HepG2 (cell line): ENCODE data around the gene OSCP1. TPM values are rescaled to one million over a fixed set of nuclear protein-coding genes. Genes with fewer than 3 reads are reported as not detected.

Experiments used
- ARNT ChIP-seq: fragments of 450-650 bp; IDR thresholded peaks from 2 replicates; pipeline ENCODE4 v1.6.1; 2017
- BORCS8-MEF2B ChIP-seq: sonication (generic); formaldehyde crosslinking; IDR thresholded peaks from 2 replicates; pipeline ENCODE4 v1.8.0; 2022; ENCODE audit warnings: mild to moderate bottlenecking, missing genetic modification reagents
- GMEB1 ChIP-seq: sonication (generic); formaldehyde crosslinking; IDR thresholded peaks from 2 replicates; pipeline ENCODE4 v1.5.1; 2020; ENCODE audit warnings: missing genetic modification reagents, mild to moderate bottlenecking, borderline replicate concordance
- HBP1 ChIP-seq: IDR thresholded peaks from 2 replicates; pipeline ENCODE4 v1.6.1; 2016; ENCODE audit warnings: low read depth, control low read depth
- JARID2 ChIP-seq: sonication (generic); formaldehyde crosslinking; IDR thresholded peaks from 2 replicates; pipeline ENCODE4 v1.8.1; 2023; ENCODE audit warnings: missing genetic modification reagents, inconsistent platforms; ENCODE audit not compliant: insufficient replicate concordance
- SP5 ChIP-seq: IDR thresholded peaks from 2 replicates; pipeline ENCODE4 v1.6.1; 2016; ENCODE audit warnings: low read depth, borderline replicate concordance
- SRY ChIP-seq: sonication (generic); formaldehyde crosslinking; IDR thresholded peaks from 2 replicates; pipeline ENCODE4 v1.8.0; 2022; ENCODE audit warnings: mild to moderate bottlenecking, missing genetic modification reagents
- TIGD3 ChIP-seq: sonication (generic); formaldehyde crosslinking; IDR thresholded peaks from 2 replicates; pipeline ENCODE4 v1.5.1; 2020; ENCODE audit warnings: mild to moderate bottlenecking, missing genetic modification reagents, borderline replicate concordance
- ZBTB46 ChIP-seq: sonication (generic); formaldehyde crosslinking; IDR thresholded peaks from 2 replicates; pipeline ENCODE4 v1.4.0; 2020; ENCODE audit warnings: mild to moderate bottlenecking, missing genetic modification reagents, borderline replicate concordance
- ZBTB7B ChIP-seq: sonication (generic); formaldehyde crosslinking; IDR thresholded peaks from 2 replicates; pipeline ENCODE4 v1.4.0; 2020; ENCODE audit warnings: missing genetic modification reagents
- ZHX2 ChIP-seq, 2 experiments: sonication (generic) in 1 of 2; formaldehyde crosslinking in 1 of 2; IDR thresholded peaks; 2 replicates each; pipeline versions ENCODE4 v1.6.1 to v1.9.0; 2014 to 2022; ENCODE audit warnings: antibody characterized with exemption in 1 of 2, borderline replicate concordance in 1 of 2, inconsistent platforms in 1 of 2, low read depth in 1 of 2, missing genetic modification reagents in 1 of 2
- ZMAT3 ChIP-seq: sonication (generic); formaldehyde crosslinking; conservative IDR thresholded peaks from 2 replicates; pipeline ENCODE4 v1.7.0; 2021; ENCODE audit warnings: missing genetic modification reagents
- ZNF572 ChIP-seq: sonication (generic); formaldehyde crosslinking; IDR thresholded peaks from 2 replicates; pipeline ENCODE4 v1.5.1; 2020; ENCODE audit warnings: mild to moderate bottlenecking, missing genetic modification reagents
- ZNF589 ChIP-seq: sonication (generic); formaldehyde crosslinking; conservative IDR thresholded peaks from 2 replicates; pipeline ENCODE4 v1.8.0; 2022; ENCODE audit warnings: mild to moderate bottlenecking, moderate library complexity, missing genetic modification reagents
- ZNF761 ChIP-seq: sonication (generic); formaldehyde crosslinking; conservative IDR thresholded peaks from 2 replicates; pipeline ENCODE4 v1.4.0; 2020; ENCODE audit warnings: mild to moderate bottlenecking, missing genetic modification reagents
- ZNF766 ChIP-seq: sonication (generic); formaldehyde crosslinking; IDR thresholded peaks from 2 replicates; pipeline ENCODE4 v1.5.0; 2020; ENCODE audit warnings: missing genetic modification reagents, borderline replicate concordance
- polyA plus RNA-seq, 8 experiments: library from polyadenylated mRNA; depleted of rRNA in 3 of 8; stranded (reverse) in 7 of 8; unstranded in 1 of 8; fragments of >200 nt; fragmentation: Illumina TruSeq in 4 of 8; extraction: Trizol in 4 of 8; gene quantifications; 2 replicates each; pipeline versions ENCODE4 v1.2.1 to v1.2.3, GENCODE V29; 2011 to 2016; ENCODE audit warnings: low read depth in 4 of 8, missing spikeins in 1 of 8, mixed read lengths in 1 of 8; ENCODE audit not compliant: insufficient read depth in 1 of 8
- total RNA-seq, 5 experiments: library from RNA; depleted of rRNA; stranded (reverse); fragments of >200 nt; fragmentation: Illumina TruSeq; extraction: Trizol; gene quantifications; 2 replicates each; pipeline ENCODE4 v1.2.3, GENCODE V29; 2016; ENCODE audit warnings: low read depth in 1 of 5

Gene OSCP1
- total and polyA plus RNA-seq, 2 of the 13 experiments (the other 11 are each of a cell fraction or from before 2014, with no cell fraction given): 0.60 to 0.84 TPM

- TF ChIP-seq ZMAT3 (CRISPR knock-in tag): peak; percentile 79; the same call in 1 of the 2 replicates
- no peak for TF ChIP-seq JARID2
- TF ChIP-seq ZNF761 (CRISPR knock-in tag): no peak
- TF ChIP-seq SP5 (CRISPR knock-in tag): peak; percentile 83
- TF ChIP-seq ZNF572: no peak
- TF ChIP-seq BORCS8-MEF2B: peak; percentile 64; the same call in 1 of the 2 replicates
- no peak for TF ChIP-seq ZNF766
- TF ChIP-seq SRY: peak; percentile 53
- peak; percentile 61; the same call in 1 of the 2 replicates for TF ChIP-seq HBP1
- peak; percentile 61 for TF ChIP-seq ZBTB7B (CRISPR knock-in tag)
- TF ChIP-seq ZBTB46: no peak
- peak; percentile 72 for TF ChIP-seq GMEB1
- no peak for TF ChIP-seq ARNT
- no peak for TF ChIP-seq TIGD3 (CRISPR knock-in tag)
- TF ChIP-seq ZHX2 (IDR thresholded peaks at IDR 0.05; ENCODE audit: low read depth): peak; percentile 49; the same call in 1 of the 2 replicates
- TF ChIP-seq ZHX2 (CRISPR knock-in tag; IDR thresholded peaks at IDR 0.05; ENCODE audit: borderline replicate concordance): no peak
- 0 out of 2 replicates have a peak, but pooled peaks have one; percentile 36 for TF ChIP-seq ZNF589 (CRISPR knock-in tag)
These were observed 49.2 kb downstream of the OSCP1 start (continued) for GRCh38 chr1:36400825-36401601.
